IMR-90 (cell line): ENCODE results near the gene TMEM129. TPM values are rescaled to one million over a fixed set of nuclear protein-coding genes. Genes with fewer than 3 reads are reported as not detected.
A peak's percentile ranks its signal among the peaks of the same experiment; 100 is the strongest.

Experiments
- ATAC-seq: fragments of 200-7000 bp; cut with Tn5 transposase; 2 replicates; pipeline ENCODE4 v1.9.1; 2020; ENCODE audit warnings: low read depth, mild to moderate bottlenecking, moderate library complexity
- BruUV-seq: library from RNA; stranded (reverse); fragments of 400-500 nt; replicated peaks from 2 replicates; lab custom pipeline; 2021; lab: Mats Ljungman, UMichigan
- CTCF ChIA-PET: fragments of 300-600 bp; formaldehyde crosslinking; extraction: SDS; loops from one replicate; lab custom pipeline; 2021; ENCODE audit warnings: antibody characterized with exemption; lab: Yijun Ruan, JAX
- POLR2A ChIA-PET: fragments of 300-600 bp; sonication (Branson Sonifier 250); formaldehyde crosslinking; loops from one replicate; lab custom pipeline; 2022; ENCODE audit warnings: antibody characterized with exemption; ENCODE audit not compliant: unreplicated experiment; lab: Charles Lee
- DNase-seq: peaks from one replicate; pipeline ENCODE4 v3.0.0; 2013
- H2AFZ ChIP-seq: replicated peaks from 2 replicates; pipeline ENCODE3; 2013; ENCODE audit warnings: low read length, mild to moderate bottlenecking; ENCODE audit not compliant: poor library complexity
- H2AK5ac ChIP-seq: 2 replicates; pipeline ENCODE4 v1.6.1; 2013; ENCODE audit warnings: low read depth, low read length, inconsistent platforms
- H2AK9ac ChIP-seq: replicated peaks from 2 replicates; pipeline ENCODE3; 2013; ENCODE audit warnings: mild to moderate bottlenecking, low read depth, low read length, moderate library complexity; ENCODE audit not compliant: poor library complexity
- H2BK120ac ChIP-seq: 2 replicates; pipeline ENCODE4 v1.6.1; 2013; ENCODE audit warnings: low read depth, low read length, inconsistent platforms
- H2BK15ac ChIP-seq: 3 replicates; pipeline ENCODE4 v1.6.1; 2013; ENCODE audit warnings: low read depth, low read length, inconsistent platforms
- H2BK20ac ChIP-seq: 2 replicates; pipeline ENCODE4 v1.6.1; 2013; ENCODE audit warnings: low read depth, mild to moderate bottlenecking, inconsistent platforms, low read length, moderate library complexity
- H2BK5ac ChIP-seq: 2 replicates; pipeline ENCODE4 v1.6.1; 2013; ENCODE audit warnings: mild to moderate bottlenecking, low read depth, low read length, inconsistent platforms; ENCODE audit not compliant: poor library complexity, severe bottlenecking
- H3K14ac ChIP-seq: replicated peaks from 2 replicates; pipeline ENCODE4 v1.6.1; 2013; ENCODE audit warnings: low read depth, low read length, inconsistent platforms
- H3K18ac ChIP-seq: 2 replicates; pipeline ENCODE4 v1.6.1; 2013; ENCODE audit warnings: low read depth, low read length, control low read depth
- H3K23ac ChIP-seq: 2 replicates; pipeline ENCODE4 v1.6.1; 2013; ENCODE audit warnings: low read depth, low read length, inconsistent platforms
- H3K27ac ChIP-seq: 2 replicates; pipeline ENCODE4 v1.5.1; 2013; ENCODE audit warnings: mild to moderate bottlenecking, control low read depth, low read length; ENCODE audit not compliant: insufficient read depth
- H3K27me3 ChIP-seq: 2 replicates; pipeline ENCODE4 v1.6.1; 2013; ENCODE audit warnings: low read length; ENCODE audit not compliant: control insufficient read depth, insufficient read depth
- H3K36me3 ChIP-seq: 2 replicates; pipeline ENCODE4 v1.6.1; 2013; ENCODE audit warnings: low read length, mixed read lengths; ENCODE audit not compliant: control insufficient read depth, insufficient read depth
- H3K4ac ChIP-seq: 2 replicates; pipeline ENCODE4 v1.6.1; 2013; ENCODE audit warnings: low read depth, low read length, inconsistent platforms
- H3K4me1 ChIP-seq: 2 replicates; pipeline ENCODE4 v1.6.1; 2013; ENCODE audit warnings: low read length, mixed read lengths; ENCODE audit not compliant: control insufficient read depth, insufficient read depth
- H3K4me2 ChIP-seq: 2 replicates; pipeline ENCODE4 v1.6.1; 2013; ENCODE audit warnings: low read depth, mild to moderate bottlenecking, control low read depth, low read length, moderate library complexity
- H3K4me3 ChIP-seq: 2 replicates; pipeline ENCODE4 v1.5.1; 2013; ENCODE audit warnings: low read depth, mild to moderate bottlenecking, control low read depth, low read length, moderate library complexity; ENCODE audit not compliant: insufficient read depth
- H3K56ac ChIP-seq: 2 replicates; pipeline ENCODE4 v1.6.1; 2013; ENCODE audit warnings: low read length, inconsistent platforms; ENCODE audit not compliant: insufficient read depth; ENCODE audit errors: extremely low read depth
- H3K79me1 ChIP-seq, 2 experiments: 2 replicates each; pipeline ENCODE4 v1.6.1; 2013; ENCODE audit warnings: low read length in 2 of 2, inconsistent platforms in 1 of 2, low read depth in 1 of 2
- H3K9ac ChIP-seq: 2 replicates; pipeline ENCODE4 v1.6.1; 2013; ENCODE audit warnings: low read depth, low read length, control low read depth
- H3K9me1 ChIP-seq: 2 replicates; pipeline ENCODE4 v1.6.1; 2013; ENCODE audit warnings: low read length, inconsistent platforms; ENCODE audit not compliant: insufficient read depth
- H3K9me3 ChIP-seq: 2 replicates; pipeline ENCODE4 v1.6.1; 2013; ENCODE audit warnings: low read length; ENCODE audit not compliant: control insufficient read depth, insufficient read depth
- H4K20me1 ChIP-seq: 2 replicates; pipeline ENCODE4 v1.6.1; 2013; ENCODE audit warnings: low read length, inconsistent platforms; ENCODE audit not compliant: insufficient read depth
- H4K5ac ChIP-seq: 2 replicates; pipeline ENCODE4 v1.6.1; 2013; ENCODE audit warnings: mild to moderate bottlenecking, low read depth, low read length, control low read depth
- H4K8ac ChIP-seq, 2 experiments: 2 replicates each; pipeline ENCODE4 v1.6.1; 2013; ENCODE audit warnings: low read depth in 2 of 2, low read length in 2 of 2, control low read depth in 1 of 2, inconsistent platforms in 1 of 2
- H4K91ac ChIP-seq: 2 replicates; pipeline ENCODE4 v1.6.1; 2013; ENCODE audit warnings: low read depth, low read length, inconsistent platforms; ENCODE audit not compliant: insufficient read depth
- BHLHE40 ChIP-seq: fragments of 150-350 bp; IDR thresholded peaks from 2 replicates; pipeline ENCODE4 v1.6.1; 2016; ENCODE audit warnings: mild to moderate bottlenecking, low read depth, low read length
- CEBPB ChIP-seq: IDR thresholded peaks from 2 replicates; pipeline ENCODE4 v1.6.1; 2012; ENCODE audit warnings: low read depth, low read length, improper control_type of control experiment
- CHD1 ChIP-seq: IDR thresholded peaks from 2 replicates; pipeline ENCODE4 v1.6.1; 2012; ENCODE audit warnings: low read depth, low read length, improper control_type of control experiment
- FOS ChIP-seq: fragments of 150-350 bp; IDR thresholded peaks from 2 replicates; pipeline ENCODE4 v1.6.1; 2016; ENCODE audit warnings: low read depth, low read length
- MAFK ChIP-seq: IDR thresholded peaks from 2 replicates; pipeline ENCODE4 v1.6.1; 2012; ENCODE audit warnings: low read depth, low read length, improper control_type of control experiment
- MAZ ChIP-seq: IDR thresholded peaks from 2 replicates; pipeline ENCODE4 v1.6.1; 2012; ENCODE audit warnings: low read depth, mild to moderate bottlenecking, low read length, improper control_type of control experiment, moderate library complexity, borderline replicate concordance
- MXI1 ChIP-seq: IDR thresholded peaks from 2 replicates; pipeline ENCODE4 v1.6.1; 2012; ENCODE audit warnings: low read depth, mild to moderate bottlenecking, low read length, moderate library complexity, borderline replicate concordance
- NFE2L2 ChIP-seq: fragments of 150-350 bp; IDR thresholded peaks from 2 replicates; pipeline ENCODE4 v1.6.1; 2016; ENCODE audit warnings: low read depth, mild to moderate bottlenecking, low read length
- POLR2A ChIP-seq: IDR thresholded peaks from 2 replicates; pipeline ENCODE4 v1.6.1; 2012; ENCODE audit warnings: mild to moderate bottlenecking, low read depth, low read length
- RAD21 ChIP-seq: IDR thresholded peaks from 2 replicates; pipeline ENCODE4 v1.6.1; 2012; ENCODE audit warnings: low read length, improper control_type of control experiment
- RCOR1 ChIP-seq: IDR thresholded peaks from 2 replicates; pipeline ENCODE4 v1.6.1; 2012; ENCODE audit warnings: mild to moderate bottlenecking, low read length, improper control_type of control experiment; ENCODE audit not compliant: insufficient replicate concordance
- RFX5 ChIP-seq: IDR thresholded peaks from 2 replicates; pipeline ENCODE4 v1.8.0; 2012; ENCODE audit warnings: low read depth, mild to moderate bottlenecking, low read length, moderate library complexity
- SMC3 ChIP-seq: fragments of 150-350 bp; IDR thresholded peaks from 2 replicates; pipeline ENCODE4 v1.6.1; 2016; ENCODE audit warnings: low read depth, mild to moderate bottlenecking, antibody characterized with exemption, low read length, moderate library complexity
- WGBS, 2 experiments: methylation state at CpG; one replicate each; pipeline versions ENCODE4 v1.1.5 to v1.1.7; 2013; ENCODE audit warnings: missing lambda C conversion rate in 2 of 2; ENCODE audit not compliant: insufficient read length in 1 of 2; ENCODE audit errors: extremely low coverage in 2 of 2; 5-methylcytosine and 5-hydroxymethylcytosine counted together
- dilution Hi-C: fragments of 300-500 bp; cut with HindIII; formaldehyde crosslinking; loops from one replicate; pipeline ENCODE4 v1.14.3; 2018; ENCODE audit warnings: low sequenced_read_pairs; ENCODE audit not compliant: unreplicated experiment
- in situ Hi-C: fragments of 300-500 bp; cut with MboI; formaldehyde crosslinking; loops from 3 replicates; pipeline ENCODE4 v1.14.3; 2019; ENCODE audit warnings: low sequenced_read_pairs, inconsistent platforms, mixed read lengths
- intact Hi-C: fragments of 100-400 bp; cut with micrococcal nuclease; formaldehyde crosslinking; loops from 2 replicates; pipeline ENCODE4 v1.10.0; 2022
- polyA plus RNA-seq, 3 experiments: library from polyadenylated mRNA; depleted of rRNA; stranded (reverse); fragments of >200 nt; gene quantifications; 2 replicates each; pipeline ENCODE4 v1.2.3, GENCODE V29; 2012; ENCODE audit warnings: low replicate concordance in 1 of 3
- total RNA-seq: library from RNA; depleted of rRNA; stranded (reverse); fragments of >200 nt; gene quantifications from 2 replicates; pipeline ENCODE4 v1.2.3, GENCODE V29; 2012
- TF ChIP-seq, protein P1 (sequence below): fragments of 150-350 bp; IDR thresholded peaks from 2 replicates; pipeline ENCODE4 v1.6.1; 2017; ENCODE audit warnings: mild to moderate bottlenecking, antibody characterized with exemption, low read length, low read depth
- TF ChIP-seq, protein P2 (sequence below): conservative IDR thresholded peaks from 2 replicates; pipeline ENCODE4 v1.5.1; 2012; ENCODE audit warnings: mild to moderate bottlenecking, low read depth, low read length, improper control_type of control experiment

TMEM129 gene
- total and polyA plus RNA-seq, 2 of the 4 experiments (the other 2 are of a cell fraction) = 6.6 to 26.6 TPM

DNA sequence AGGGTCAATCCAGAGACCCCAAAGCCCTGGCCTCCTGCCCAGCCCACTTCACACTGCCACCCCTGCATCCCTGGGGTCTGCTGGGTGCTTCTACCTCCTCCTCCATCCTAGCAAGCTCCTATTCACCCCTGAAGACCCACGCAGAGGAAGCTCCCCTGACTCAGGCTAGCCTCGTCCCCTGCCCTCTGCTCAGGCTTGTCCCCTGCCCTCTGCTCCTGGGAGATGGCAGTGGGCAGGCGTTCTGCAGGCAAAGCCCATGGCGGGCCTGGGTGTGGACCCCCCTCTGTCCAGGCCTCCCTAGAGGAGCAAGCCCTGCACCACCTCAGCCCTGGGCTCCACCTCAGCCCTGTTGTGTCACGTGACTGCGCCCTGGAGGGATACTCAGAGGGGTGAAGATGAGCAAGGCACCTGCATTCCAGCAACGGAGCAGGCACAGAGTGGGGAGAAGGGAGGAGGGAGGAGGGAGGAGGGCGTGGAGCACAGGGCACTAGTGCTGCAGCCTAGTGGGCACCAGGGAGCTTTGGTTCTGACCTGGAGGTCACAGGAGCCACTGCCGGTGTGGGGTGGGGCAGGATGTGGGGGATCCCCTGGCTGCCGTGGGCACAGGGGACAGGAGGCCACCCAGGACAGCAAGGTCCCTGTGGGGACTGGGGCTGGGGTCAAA, 44.4 kb upstream of the TMEM129 start:
- CTCF ChIA-PET = no interaction called here
- in situ Hi-C loops (no loop called here), dilution Hi-C loops (no loop called here), intact Hi-C loops (no loop called here)
- H4K20me1 ChIP-seq = no peaks in the 10 kb centered on the region; the same call in 1 of the 2 replicates
- no peak overlapping the region for H3K23ac ChIP-seq
- ATAC-seq (no peak), DNase-seq (no peak)
- POLR2A ChIA-PET = no interaction called here
- no peak overlapping the region for H3K4me3 ChIP-seq
- no peak overlapping the region for H2AK5ac ChIP-seq
- H4K8ac ChIP-seq = no peak overlapping the region
- no peak overlapping the region for H3K9ac ChIP-seq
- H2BK20ac ChIP-seq = no peak overlapping the region
- H4K91ac ChIP-seq = no peak overlapping the region
- no peaks in the 10 kb centered on the region for H3K9me3 ChIP-seq
- no peak overlapping the region for H2AFZ ChIP-seq
- no peaks in the 10 kb centered on the region for H3K36me3 ChIP-seq
- H2BK5ac ChIP-seq = no peak overlapping the region
- no peaks in the 10 kb centered on the region for H3K79me1 ChIP-seq
- H3K27ac ChIP-seq = no peak overlapping the region
- 100% methylated on average over 1 of the region's 10 CpGs; no CpG with 5 or more reads in 1 of the 2 experiments for WGBS, 2 experiments
- no TSS peak for BruUV-seq
- H3K56ac ChIP-seq = no peak overlapping the region
- H3K4ac ChIP-seq = no peak overlapping the region
- TF ChIP-seq MAFK (no peak), SMC3 (no peak), CHD1 (no peak), POLR2A (no peak), RAD21 (no peak), RFX5 (no peak), FOS (no peak), RCOR1 (no peak), NFE2L2 (no peak), MXI1 (no peak), BHLHE40 (no peak), CEBPB (no peak), MAZ (no peak)
- TF ChIP-seq, protein P1, sequence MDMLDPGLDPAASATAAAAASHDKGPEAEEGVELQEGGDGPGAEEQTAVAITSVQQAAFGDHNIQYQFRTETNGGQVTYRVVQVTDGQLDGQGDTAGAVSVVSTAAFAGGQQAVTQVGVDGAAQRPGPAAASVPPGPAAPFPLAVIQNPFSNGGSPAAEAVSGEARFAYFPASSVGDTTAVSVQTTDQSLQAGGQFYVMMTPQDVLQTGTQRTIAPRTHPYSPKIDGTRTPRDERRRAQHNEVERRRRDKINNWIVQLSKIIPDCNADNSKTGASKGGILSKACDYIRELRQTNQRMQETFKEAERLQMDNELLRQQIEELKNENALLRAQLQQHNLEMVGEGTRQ = no peak
- TF ChIP-seq, protein P2, sequence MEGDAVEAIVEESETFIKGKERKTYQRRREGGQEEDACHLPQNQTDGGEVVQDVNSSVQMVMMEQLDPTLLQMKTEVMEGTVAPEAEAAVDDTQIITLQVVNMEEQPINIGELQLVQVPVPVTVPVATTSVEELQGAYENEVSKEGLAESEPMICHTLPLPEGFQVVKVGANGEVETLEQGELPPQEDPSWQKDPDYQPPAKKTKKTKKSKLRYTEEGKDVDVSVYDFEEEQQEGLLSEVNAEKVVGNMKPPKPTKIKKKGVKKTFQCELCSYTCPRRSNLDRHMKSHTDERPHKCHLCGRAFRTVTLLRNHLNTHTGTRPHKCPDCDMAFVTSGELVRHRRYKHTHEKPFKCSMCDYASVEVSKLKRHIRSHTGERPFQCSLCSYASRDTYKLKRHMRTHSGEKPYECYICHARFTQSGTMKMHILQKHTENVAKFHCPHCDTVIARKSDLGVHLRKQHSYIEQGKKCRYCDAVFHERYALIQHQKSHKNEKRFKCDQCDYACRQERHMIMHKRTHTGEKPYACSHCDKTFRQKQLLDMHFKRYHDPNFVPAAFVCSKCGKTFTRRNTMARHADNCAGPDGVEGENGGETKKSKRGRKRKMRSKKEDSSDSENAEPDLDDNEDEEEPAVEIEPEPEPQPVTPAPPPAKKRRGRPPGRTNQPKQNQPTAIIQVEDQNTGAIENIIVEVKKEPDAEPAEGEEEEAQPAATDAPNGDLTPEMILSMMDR = no peak
- H3K4me2 ChIP-seq = no peak overlapping the region
- H2BK15ac ChIP-seq = no peak overlapping the region
- H2BK120ac ChIP-seq = no peak overlapping the region
- no peak overlapping the region for H3K18ac ChIP-seq
- peaks cover 4% of the 10 kb centered on the region; the same call in 1 of the 2 replicates for H3K4me1 ChIP-seq
- H2AK9ac ChIP-seq = peak overlapping the region; percentile 42
- no peak overlapping the region for H4K5ac ChIP-seq
- no peak overlapping the region for H3K14ac ChIP-seq
- H3K27me3 ChIP-seq = no peaks in the 10 kb centered on the region; the same call in 1 of the 2 replicates
- no peaks in the 10 kb centered on the region for H3K9me1 ChIP-seq
